GM12878 (cell line): ENCODE results near the gene NUB1. TPM values are rescaled to one million over a fixed set of nuclear protein-coding genes. Genes with fewer than 3 reads are reported as not detected.

ENCODE experiments used
- ATAC-seq: fragments of 200-7000 bp; cut with Tn5 transposase; 3 replicates; pipeline ENCODE4 v1.9.1; 2020; ENCODE audit warnings: mild to moderate bottlenecking, moderate library complexity
- BruUV-seq: library from RNA; stranded (reverse); fragments of 400-500 nt; replicated peaks from 2 replicates; lab custom pipeline; 2021; lab: Mats Ljungman, UMichigan
- CTCF ChIA-PET: fragments of 300-600 bp; sonication (Branson Sonifier 250); formaldehyde crosslinking; extraction: SDS; loops from one replicate; lab custom pipeline; 2021; ENCODE audit warnings: inconsistent platforms; lab: Yijun Ruan, JAX
- POLR2A ChIA-PET: fragments of 350-600 bp; formaldehyde crosslinking; extraction: SDS; loops from one replicate; lab custom pipeline; 2021; ENCODE audit warnings: inconsistent platforms; lab: Charles Lee
- RAD21 ChIA-PET: fragments of 300-600 bp; sonication (Branson Sonifier 250); formaldehyde crosslinking; loops from one replicate; lab custom pipeline; 2023; ENCODE audit warnings: antibody characterized with exemption; ENCODE audit not compliant: unreplicated experiment; lab: Charles Lee
- SMC1A ChIA-PET: fragments of 300-600 bp; sonication (Branson Sonifier 250); formaldehyde crosslinking; loops from one replicate; lab custom pipeline; 2023; ENCODE audit not compliant: unreplicated experiment, uncharacterized antibody; lab: Charles Lee
- DNase-seq: peaks from one replicate; pipeline ENCODE4 v3.0.0-alpha.2; 2011; ENCODE audit warnings: low read depth, low spot score
- FAIRE-seq: peaks from 3 replicates; lab custom pipeline; 2011; peaks lifted over from hg19 to GRCh38; lab: Jason Lieb, UNC
- H2AFZ ChIP-seq: 2 replicates; pipeline ENCODE4 v1.6.0; 2011; ENCODE audit warnings: low read depth, low read length, control low read depth; ENCODE audit not compliant: control insufficient read depth
- H3K27ac ChIP-seq: 2 replicates; pipeline ENCODE4 v1.5.1; 2011; ENCODE audit warnings: control low read depth; ENCODE audit not compliant: control insufficient read depth, insufficient read depth
- H3K27me3 ChIP-seq, 2 experiments: replicated peaks in 1 of 2; 2 replicates each; pipeline versions ENCODE4 v1.6.0 to v1.6.1; 2011; ENCODE audit warnings: low read length in 1 of 2; ENCODE audit not compliant: control insufficient read depth in 2 of 2, insufficient read depth in 2 of 2
- H3K36me3 ChIP-seq, 2 experiments: 2 replicates each; pipeline ENCODE4 v1.5.1; 2011; ENCODE audit warnings: low read length in 1 of 2; ENCODE audit not compliant: control insufficient read depth in 2 of 2, insufficient read depth in 2 of 2
- H3K4me1 ChIP-seq: 2 replicates; pipeline ENCODE4 v1.6.1; 2011; ENCODE audit warnings: mild to moderate bottlenecking, low read length, moderate library complexity, mixed read lengths; ENCODE audit not compliant: control insufficient read depth, insufficient read depth
- H3K4me2 ChIP-seq: 2 replicates; pipeline ENCODE4 v1.6.0; 2011; ENCODE audit warnings: control low read depth; ENCODE audit not compliant: control insufficient read depth, insufficient read depth
- H3K4me3 ChIP-seq: fragments of 200-600 bp; sonication (generic); 2 replicates; pipeline ENCODE4 v1.5.1; 2016
- H3K79me2 ChIP-seq: 2 replicates; pipeline ENCODE4 v1.6.0; 2011; ENCODE audit warnings: low read length; ENCODE audit not compliant: control insufficient read depth, insufficient read depth
- H3K9ac ChIP-seq: 2 replicates; pipeline ENCODE4 v1.8.0; 2011; ENCODE audit warnings: low read length, control low read depth, mixed read lengths; ENCODE audit not compliant: control insufficient read depth, insufficient read depth
- H3K9me3 ChIP-seq: replicated peaks from 3 replicates; pipeline ENCODE4 v1.5.1; 2011; ENCODE audit warnings: mild to moderate bottlenecking, low read length; ENCODE audit not compliant: control insufficient read depth, insufficient read depth
- H4K20me1 ChIP-seq: 2 replicates; pipeline ENCODE4 v1.6.0; 2011; ENCODE audit not compliant: control insufficient read depth, insufficient read depth
- CBX5 ChIP-seq: sonication (generic); IDR thresholded peaks from 2 replicates; pipeline ENCODE4 v1.6.1; 2016; ENCODE audit warnings: low read depth, moderate library complexity, mild to moderate bottlenecking, inconsistent platforms
- NR2F1 ChIP-seq: fragments of 450-650 bp; conservative IDR thresholded peaks from 2 replicates; pipeline ENCODE4 v1.6.1; 2017; ENCODE audit warnings: mild to moderate bottlenecking
- ZBTB11 ChIP-seq: fragments of 450-650 bp; formaldehyde crosslinking; IDR thresholded peaks from 2 replicates; pipeline ENCODE4 v1.5.0; 2022; ENCODE audit warnings: mild to moderate bottlenecking, missing genetic modification characterization
- WGBS: methylation state at CpG from one replicate; pipeline ENCODE4 v1.1.6; 2016; ENCODE audit warnings: low lambda C conversion rate; ENCODE audit not compliant: insufficient replicate concordance, insufficient coverage; ENCODE audit errors: missing lambda C conversion rate; 5-methylcytosine and 5-hydroxymethylcytosine counted together
- in situ Hi-C: fragments of 300-500 bp; cut with MboI; formaldehyde crosslinking; loops from 9 replicates; pipeline ENCODE4 v1.14.3; 2018; ENCODE audit warnings: mixed read lengths
- intact Hi-C: fragments of 100-400 bp; cut with micrococcal nuclease; formaldehyde crosslinking; loops from one replicate; pipeline ENCODE4 v1.14.2; 2022; ENCODE audit not compliant: unreplicated experiment
- polyA plus RNA-seq, 11 experiments: library from polyadenylated mRNA; depleted of rRNA in 4 of 11; unstranded in 6 of 11; stranded (reverse) in 5 of 11; fragments of >200 nt; fragmentation: Nextera tagmentation in 4 of 11; fragmentation: Illumina TruSeq in 1 of 11; extraction: Ambion mirVana in 4 of 11; extraction: Trizol in 1 of 11; gene quantifications; 1 replicate in 1 of 11; 2 replicates in 10 of 11; pipeline versions ENCODE4 v1.2.1 to v1.2.3, GENCODE V29; 2011 to 2016; ENCODE audit warnings: inconsistent platforms in 2 of 11, missing spikeins in 2 of 11, low read depth in 1 of 11
- total RNA-seq, 4 experiments: library from RNA; depleted of rRNA in 3 of 4; stranded (reverse); fragments of >200 nt in 3 of 4; fragmentation: Illumina TruSeq in 1 of 4; extraction: Trizol in 1 of 4; gene quantifications; 2 replicates each; pipeline versions ENCODE4 v1.2.1 to v1.2.3, GENCODE V29; 2013 to 2021

The NUB1 gene
- total and polyA plus RNA-seq, 10 of the 15 experiments (the other 5 are each of a cell fraction or from before 2014, with no cell fraction given) = 24.1 to 102 (median 49.0) TPM

GRCh38 chr7:151366880-151367222 lies 25.2 kb downstream of the NUB1 start:
- no peaks in the 10 kb centered on the region for H4K20me1 ChIP-seq
- TF ChIP-seq ZBTB11 (CRISPR knock-in tag) (no peak), CBX5 (no peak), NR2F1 (no peak)
- H2AFZ ChIP-seq = no peak overlapping the region
- no peaks in the 10 kb centered on the region for H3K4me1 ChIP-seq
- ATAC-seq (no peak), FAIRE-seq (no peak), DNase-seq (no peak)
- H3K27ac ChIP-seq = no peak overlapping the region
- no peaks in the 10 kb centered on the region; the same call in 1 of the 3 replicates for H3K9me3 ChIP-seq
- no peak overlapping the region for H3K4me3 ChIP-seq
- no peak overlapping the region for H3K9ac ChIP-seq
- ChIA-PET SMC1A (interaction anchor here (0.8 to 1.8 kb wide), 4 partner anchors 15 to 266 kb away, joined by 3 to 8 read pairs (median 5); no protein-coding TSS in a partner anchor), POLR2A (no interaction called here), CTCF (interaction anchor here (0.8 to 2.9 kb wide), 13 partner anchors 10 to 409 kb away, joined by 3 to 25 read pairs (median 4); no protein-coding TSS in a partner anchor), RAD21 (interaction anchor here (1.1 to 1.6 kb wide), 3 partner anchors 15 to 391 kb away, joined by 3 to 7 read pairs (median 3); no protein-coding TSS in a partner anchor)
- no peak overlapping the region for H3K4me2 ChIP-seq
- intact Hi-C loops (loop anchor here (5.0 kb wide), 1 partner anchor 265 kb away; no protein-coding TSS in a partner anchor), in situ Hi-C loops (loop anchor here (5.0 to 10.0 kb wide), 2 partner anchors 78 to 385 kb away; partner anchors contain the start of gene CRYGN)
- H3K27me3 ChIP-seq = no peaks in the 10 kb centered on the region
- no peaks in the 10 kb centered on the region for H3K79me2 ChIP-seq
- WGBS = 65% methylated on average over 5 of the region's 5 CpGs
- no TSS peak for BruUV-seq
- H3K36me3 ChIP-seq = peaks cover 0 to 21% of the 10 kb centered on the region in 2 experiments; a peak in 2 of 4 replicates
